HPDE6-E6E7 (cell line): ENCODE results near the gene CARD14.
"Not testable (repeated sequence)": the region's sequence is repeated elsewhere in the genome, so short reads cannot be mapped to it uniquely, and the experiment has no call there.

Experiments used
- DNase-seq: peaks from one replicate; pipeline ENCODE4 v3.0.0; 2011; ENCODE audit warnings: missing footprints; ENCODE audit errors: extremely low spot score

The CARD14 gene

GRCh38 chr17:80223838-80224497 lies 54.1 kb downstream of the CARD14 start:
- DNase-seq = no peak

- DNase-seq = no peak
These were observed 54.9 kb downstream of the CARD14 start for GRCh38 chr17:80224683-80225082.

DNA sequence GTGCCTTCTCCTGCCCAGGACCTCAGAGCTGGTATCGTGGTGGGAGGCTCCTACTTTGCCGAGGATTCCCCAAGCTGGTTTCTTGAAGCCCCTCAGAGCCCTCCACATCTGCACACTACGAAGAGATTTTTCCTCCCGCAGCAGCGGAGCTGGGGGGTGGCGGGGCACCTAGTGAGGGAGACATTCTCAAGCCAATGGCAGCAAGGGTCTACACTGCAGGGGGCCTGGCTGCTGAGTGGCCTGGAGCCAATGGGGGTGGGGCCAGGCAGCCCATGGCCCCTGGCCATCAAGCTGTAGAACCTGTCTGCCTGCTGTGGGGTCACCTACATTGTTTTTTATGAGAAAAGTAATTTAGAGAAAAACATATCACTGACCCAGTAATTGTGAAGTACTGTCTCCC lies 55.4 kb downstream of the CARD14 start:
- no peak for DNase-seq

GRCh38 chr17:80227156-80227555 lies 57.3 kb downstream of the CARD14 start:
- DNase-seq = no peak

DNA sequence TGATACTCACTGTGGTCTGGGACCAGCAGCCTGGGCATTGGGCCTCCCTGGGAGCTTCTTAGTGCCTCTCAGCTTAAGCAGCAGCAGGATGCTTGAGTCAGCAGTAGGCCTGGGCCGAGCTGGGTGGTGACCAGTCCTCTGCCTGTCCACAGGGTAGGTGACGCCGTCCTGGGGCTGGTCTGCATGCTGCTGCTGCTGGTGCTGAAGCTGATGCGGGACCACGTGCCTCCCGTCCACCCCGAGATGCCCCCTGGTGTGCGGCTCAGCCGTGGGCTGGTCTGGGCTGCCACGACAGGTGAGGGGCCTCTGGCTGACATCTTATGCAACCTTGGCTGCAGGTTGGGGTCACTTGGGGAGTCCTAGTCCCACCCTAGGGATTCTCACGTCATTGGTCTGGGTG lies 57.8 kb downstream of the CARD14 start:
- DNase-seq = no peak

DNA sequence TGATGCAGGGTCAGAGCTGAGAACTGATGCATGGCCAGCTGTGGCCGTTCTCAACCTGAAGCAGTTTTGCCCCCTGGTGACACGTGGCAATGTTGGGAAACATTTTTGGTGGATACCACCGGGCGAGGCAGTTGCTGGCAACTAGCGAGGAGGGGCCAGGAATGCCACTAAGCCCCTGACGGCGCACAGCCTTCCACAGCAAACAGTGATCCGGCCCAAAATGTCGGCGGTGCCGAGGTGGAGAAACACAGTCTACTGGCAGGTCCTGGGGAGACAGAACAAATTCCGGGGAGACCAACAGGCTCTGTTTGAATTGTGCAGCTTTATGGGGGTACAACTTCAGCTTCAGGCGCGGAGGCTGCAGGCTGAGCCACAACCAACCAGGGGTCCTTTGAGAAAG lies 58.6 kb downstream of the CARD14 start:
- no peak for DNase-seq

- DNase-seq = no peak
These were observed 59.2 kb downstream of the CARD14 start for GRCh38 chr17:80229011-80229410.

DNA sequence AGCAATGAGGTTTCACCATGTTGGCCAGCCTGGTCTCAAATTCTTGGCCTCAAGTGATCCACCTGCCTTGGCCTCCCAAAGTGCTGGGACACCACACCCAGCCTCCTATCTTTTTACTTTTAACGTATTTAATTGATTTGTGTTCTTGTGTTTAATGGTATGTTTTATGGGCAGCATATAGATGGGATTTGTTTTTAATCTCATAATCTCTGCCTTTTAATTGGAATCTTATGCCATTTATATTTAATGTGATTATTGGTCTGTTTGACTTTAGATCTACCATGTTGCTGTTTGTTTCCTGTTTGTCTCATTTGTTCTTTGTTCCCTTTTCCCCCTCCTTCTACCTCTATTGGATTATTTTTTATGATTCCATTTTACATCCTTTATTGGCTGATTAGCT lies 62.6 kb downstream of the CARD14 start:
- DNase-seq = no peak

DNA sequence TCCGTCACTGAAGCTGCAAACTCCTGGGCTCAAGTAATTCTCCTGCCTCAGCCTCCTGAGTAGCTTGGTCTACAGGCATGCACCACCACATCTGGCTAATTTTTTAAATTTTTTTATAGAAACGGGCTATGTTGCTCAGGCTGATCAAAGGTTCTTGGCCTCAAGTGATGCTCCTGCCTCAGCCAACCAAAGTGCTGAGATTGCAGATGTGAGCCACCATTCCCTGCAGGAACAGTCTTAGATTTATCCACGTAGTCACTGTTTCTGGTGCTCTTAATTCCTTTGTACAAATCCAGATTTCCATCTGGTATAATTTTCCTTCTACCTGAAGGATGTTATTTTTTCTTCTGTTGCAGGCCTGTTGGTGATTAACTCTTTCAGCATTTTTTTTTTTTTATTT lies 63.4 kb downstream of the CARD14 start:
- DNase-seq = no peak

GRCh38 chr17:80236911-80237310 lies 67.1 kb downstream of the CARD14 start:
- DNase-seq = no peak

DNA sequence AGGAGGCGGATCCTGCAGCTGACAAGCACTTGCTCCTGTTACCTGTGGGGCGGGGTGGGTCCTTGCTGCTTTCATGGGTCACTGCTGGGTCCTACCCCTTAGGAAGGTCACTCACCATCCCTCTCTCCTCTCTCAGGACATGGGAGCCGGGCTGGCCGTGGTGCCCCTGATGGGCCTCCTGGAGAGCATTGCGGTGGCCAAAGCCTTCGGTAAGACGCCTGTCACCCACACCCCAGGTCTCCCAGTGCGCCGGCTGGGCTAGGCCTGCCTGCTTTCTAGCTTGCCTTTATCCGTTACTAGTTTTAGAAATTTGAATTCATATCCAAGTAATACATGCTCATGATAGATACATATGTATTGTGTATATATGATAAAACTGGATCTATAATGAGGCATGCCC lies 67.6 kb downstream of the CARD14 start:
- DNase-seq = no peak

- DNase-seq = no peak
These were observed 72.7 kb downstream of the CARD14 start for GRCh38 chr17:80242505-80242904.

GRCh38 chr17:80243526-80244433 lies 74.0 kb downstream of the CARD14 start:
- DNase-seq = no peak

- not testable (repeated sequence) for DNase-seq
These were observed 74.6 kb downstream of the CARD14 start for GRCh38 chr17:80244448-80244847.

GRCh38 chr17:80244871-80245509 lies 75.2 kb downstream of the CARD14 start:
- DNase-seq = no peak

GRCh38 chr17:80245566-80246265 lies 75.9 kb downstream of the CARD14 start:
- no peak for DNase-seq

GRCh38 chr17:80246266-80246681 lies 76.4 kb downstream of the CARD14 start:
- DNase-seq = no peak

DNA sequence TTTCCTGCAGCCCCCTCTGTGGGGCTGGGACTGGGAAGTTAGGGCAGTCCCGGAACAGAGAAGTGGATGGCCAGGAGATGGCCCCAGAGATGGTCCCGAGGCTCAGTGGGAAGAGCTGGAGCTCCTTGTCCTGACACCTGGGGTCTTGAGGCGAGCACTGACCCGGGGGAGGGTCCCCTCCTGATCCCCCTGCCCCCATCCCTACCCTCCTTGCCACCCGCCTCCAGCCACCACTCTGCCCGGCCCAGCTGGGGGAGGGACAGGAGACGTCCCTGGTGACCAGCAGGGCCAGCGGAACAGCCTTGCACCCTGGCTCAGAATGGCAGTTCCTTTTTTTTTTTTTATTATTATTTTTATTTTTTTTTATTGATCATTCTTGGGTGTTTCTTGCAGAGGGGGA lies 76.9 kb downstream of the CARD14 start:
- DNase-seq = no peak

DNA sequence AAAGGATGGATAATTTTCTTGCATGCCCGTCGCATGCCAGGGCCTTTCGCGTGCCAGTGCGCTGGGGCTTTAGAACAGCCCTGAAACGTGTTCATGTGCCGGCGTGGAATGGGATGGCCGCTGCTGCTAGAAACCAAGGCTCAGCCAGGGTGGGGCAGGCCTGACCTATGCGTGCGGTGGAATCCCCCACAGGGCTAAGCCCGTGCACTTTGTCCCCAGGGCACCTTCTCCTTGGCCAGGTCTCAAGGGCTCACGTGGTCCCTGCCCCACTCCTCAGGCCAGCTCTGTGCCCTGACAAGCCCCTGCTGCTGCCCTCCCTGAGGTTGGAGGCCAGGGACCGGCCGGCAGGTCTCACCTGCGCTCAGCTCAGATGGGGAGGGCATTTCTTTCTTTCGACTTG lies 77.7 kb downstream of the CARD14 start:
- no peak for DNase-seq

DNA sequence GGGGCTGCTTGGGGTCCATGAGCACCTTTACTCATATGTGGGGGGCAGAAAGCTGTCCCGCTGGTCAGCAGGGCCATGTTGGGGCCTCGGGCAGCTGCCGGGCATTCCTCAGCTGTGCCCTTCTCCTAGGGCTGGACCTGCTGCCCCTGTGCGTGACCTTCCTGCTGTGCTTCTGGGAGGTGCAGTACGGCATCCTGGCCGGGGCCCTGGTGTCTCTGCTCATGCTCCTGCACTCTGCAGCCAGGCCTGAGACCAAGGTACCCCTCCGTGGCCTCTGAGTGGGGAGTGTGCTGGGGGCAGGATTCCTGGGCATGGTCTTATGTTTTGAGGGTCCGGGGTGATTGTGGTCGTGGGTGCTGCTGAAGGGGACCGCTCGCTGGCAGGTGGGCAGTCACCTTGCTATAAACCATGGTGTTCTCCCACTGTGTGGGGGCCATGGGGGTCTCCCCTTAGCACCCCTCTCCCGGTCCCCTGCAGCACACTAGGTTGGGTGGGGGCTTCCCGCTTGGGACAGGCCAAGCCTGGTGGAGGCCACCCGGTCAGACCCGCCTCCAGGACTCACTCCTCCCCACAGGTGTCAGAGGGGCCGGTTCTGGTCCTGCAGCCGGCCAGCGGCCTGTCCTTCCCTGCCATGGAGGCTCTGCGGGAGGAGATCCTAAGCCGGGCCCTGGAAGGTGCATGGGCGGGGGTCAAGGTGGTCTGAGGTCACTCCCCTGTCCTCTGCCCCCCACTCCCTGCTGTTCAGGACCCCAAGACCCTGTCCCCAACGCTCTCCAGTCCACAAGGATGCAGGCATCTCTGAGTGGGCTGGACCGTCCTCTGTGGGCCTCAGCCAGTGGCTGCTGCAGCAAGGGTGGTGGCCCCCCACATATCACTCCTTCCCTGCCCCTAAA lies 78.4 kb downstream of the CARD14 start:
- no peak for DNase-seq
